Measurements from ENCODE around the gene TMEM115.

DNA sequence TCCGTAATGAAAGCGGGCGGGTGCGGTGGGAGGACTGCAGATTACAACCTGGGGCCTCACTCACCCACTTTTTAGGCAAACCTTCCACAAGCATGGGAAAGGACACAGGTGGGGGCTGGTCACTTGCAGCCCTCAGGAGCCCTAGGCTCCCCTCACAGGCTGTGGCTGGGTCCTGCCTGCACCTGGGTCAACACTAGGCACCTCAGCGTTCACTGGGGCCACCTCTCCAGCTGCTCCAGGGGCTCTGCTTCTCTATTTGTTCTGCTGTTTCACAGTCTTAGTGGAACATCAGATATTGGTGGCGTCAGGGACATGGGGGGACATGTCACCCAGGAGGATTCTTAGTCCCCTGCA is 30.1 kb upstream of the TMEM115 start:
- TF ChIP-seq CTCF (IDR thresholded peaks at IDR 0.05) (no peak), POLR2A (IDR thresholded peaks at IDR 0.05) (no peak)
